HG02973 (cell line): Measurements from ENCODE around the gene MYCBPAP.
A peak's percentile ranks its signal among the peaks of the same experiment; 100 is the strongest.

Experiments used
- ATAC-seq: cut with Tn5 transposase; IDR thresholded peaks from one replicate; pipeline ENCODE4 v1.9.1; 2021; ENCODE audit warnings: moderate library complexity; ENCODE audit not compliant: unreplicated experiment

Gene MYCBPAP

GRCh38 chr17:50535407-50535806, 27.2 kb downstream of the MYCBPAP start:
- ATAC-seq: no peak

- no peak for ATAC-seq
These were observed 28.7 kb downstream of the MYCBPAP start for GRCh38 chr17:50536683-50537646.

GRCh38 chr17:50537721-50538548, 29.7 kb downstream of the MYCBPAP start:
- no peak for ATAC-seq

- no peak for ATAC-seq
These were observed 30.5 kb downstream of the MYCBPAP start for GRCh38 chr17:50538549-50539410.

GRCh38 chr17:50539762-50540559, 31.7 kb downstream of the MYCBPAP start:
- ATAC-seq: no peak

- no peak for ATAC-seq
These were observed 32.5 kb downstream of the MYCBPAP start for GRCh38 chr17:50540560-50541401.

GRCh38 chr17:50541402-50541715, 33.1 kb downstream of the MYCBPAP start:
- no peak for ATAC-seq

GRCh38 chr17:50541716-50542688, 33.8 kb downstream of the MYCBPAP start:
- ATAC-seq: peak; percentile 56

- no peak for ATAC-seq
These were observed 34.8 kb downstream of the MYCBPAP start for GRCh38 chr17:50542795-50543774.

- no peak for ATAC-seq
These were observed 36.3 kb downstream of the MYCBPAP start for GRCh38 chr17:50544516-50544915.

GRCh38 chr17:50545311-50545710, 37.1 kb downstream of the MYCBPAP start:
- no peak for ATAC-seq

- ATAC-seq: no peak
These were observed 38.4 kb downstream of the MYCBPAP start for GRCh38 chr17:50546701-50547034.

GRCh38 chr17:50547035-50547735, 38.9 kb downstream of the MYCBPAP start, which contains the start of gene SPATA20:
TSS of gene SPATA20 (plus strand) at chr17:50547174. CDS start at chr17:50547209, 35 bp downstream.
- no peak for ATAC-seq

GRCh38 chr17:50547736-50548083, 39.5 kb downstream of the MYCBPAP start:
- ATAC-seq: no peak

GRCh38 chr17:50548831-50549230, 40.6 kb downstream of the MYCBPAP start:
- no peak for ATAC-seq

- ATAC-seq: no peak
These were observed 41.2 kb downstream of the MYCBPAP start for GRCh38 chr17:50549256-50549941.
